Left lung (tissue), 10 donors: ENCODE results near the gene ASMTL. TPM values are rescaled to one million over a fixed set of nuclear protein-coding genes. Genes with fewer than 3 reads are reported as not detected.

Experiments
- ATAC-seq: fragments of 200-7000 bp; cut with Tn5 transposase; one replicate; pipeline ENCODE4 v1.9.1; 2020; ENCODE audit warnings: moderate library complexity
- DNase-seq, 4 donors: peaks; one replicate each; pipeline ENCODE4 v3.0.0-alpha.2; 2013 to 2020
- H3K27ac ChIP-seq, 2 donors: fragments of 200-600 bp; sonication (generic) in 1 of 2; one replicate each; pipeline versions ENCODE4 v1.5.0 to v1.8.0; 2020 to 2021
- H3K27me3 ChIP-seq, 2 donors: fragments of 200-600 bp; sonication (generic) in 1 of 2; one replicate each; pipeline versions ENCODE4 v1.5.0 to v1.8.0; 2020 to 2021
- H3K36me3 ChIP-seq, 2 donors: fragments of 200-600 bp; sonication (generic) in 1 of 2; one replicate each; pipeline versions ENCODE4 v1.5.0 to v1.8.0; 2020 to 2021
- H3K4me1 ChIP-seq, 2 donors: fragments of 200-600 bp; one replicate each; pipeline ENCODE4 v1.8.0; 2021
- H3K4me3 ChIP-seq, 2 donors: fragments of 200-600 bp; sonication (generic) in 1 of 2; one replicate each; pipeline versions ENCODE4 v1.5.0 to v1.8.0; 2020 to 2021; ENCODE audit warnings: mild to moderate bottlenecking in 1 of 2
- H3K9me3 ChIP-seq, 2 donors: fragments of 200-600 bp; sonication (generic) in 1 of 2; one replicate each; pipeline versions ENCODE4 v1.5.0 to v1.8.0; 2020 to 2021
- intact Hi-C, 2 donors: fragments of 100-400 bp; cut with DNase I; formaldehyde crosslinking; loops; one replicate each; pipeline versions ENCODE4 v1.11.2 to v1.14.2; 2022
- polyA plus RNA-seq, 6 donors: library from polyadenylated mRNA; unstranded; fragments of 120-200 nt; gene quantifications; one replicate each; pipeline ENCODE4 v1.2.1, GENCODE V29; 2013; ENCODE audit not compliant: insufficient read length in 6 of 6
- total RNA-seq, 2 donors: library from RNA; stranded (reverse); fragmentation: NEBNext Ultra II Directional; extraction: Animal tissue kit (Norgen Biotek cat#: 25700); gene quantifications; one replicate each; pipeline ENCODE4 v1.2.1, GENCODE V29; 2021
- TF ChIP-seq, protein P1 (sequence below), 2 donors: fragments of 200-600 bp; sonication (generic) in 1 of 2; IDR thresholded peaks; one replicate each; pipeline versions ENCODE4 v1.5.0 to v1.8.0; 2021; ENCODE audit warnings: antibody characterized with exemption in 2 of 2
- donor health status: DM: no; HTN: yes; CAD: no.
- donor health status: DM: no; HTN: no; CAD: no.

The ASMTL gene
- total and polyA plus RNA-seq, 8 donors = 18.6 to 32.0 (median 24.8) TPM

- no peak overlapping the region for H3K4me3 ChIP-seq
- no peak overlapping the region for H3K27ac ChIP-seq
- ATAC-seq (no peak), DNase-seq (peak in 2 of 4 donors; percentile 29 to 79)
- H3K4me1 ChIP-seq = peaks cover 9 to 38% of the 10 kb centered on the region in 2 donors
- H3K9me3 ChIP-seq = no peaks in the 10 kb centered on the region
- TF ChIP-seq, protein P1, sequence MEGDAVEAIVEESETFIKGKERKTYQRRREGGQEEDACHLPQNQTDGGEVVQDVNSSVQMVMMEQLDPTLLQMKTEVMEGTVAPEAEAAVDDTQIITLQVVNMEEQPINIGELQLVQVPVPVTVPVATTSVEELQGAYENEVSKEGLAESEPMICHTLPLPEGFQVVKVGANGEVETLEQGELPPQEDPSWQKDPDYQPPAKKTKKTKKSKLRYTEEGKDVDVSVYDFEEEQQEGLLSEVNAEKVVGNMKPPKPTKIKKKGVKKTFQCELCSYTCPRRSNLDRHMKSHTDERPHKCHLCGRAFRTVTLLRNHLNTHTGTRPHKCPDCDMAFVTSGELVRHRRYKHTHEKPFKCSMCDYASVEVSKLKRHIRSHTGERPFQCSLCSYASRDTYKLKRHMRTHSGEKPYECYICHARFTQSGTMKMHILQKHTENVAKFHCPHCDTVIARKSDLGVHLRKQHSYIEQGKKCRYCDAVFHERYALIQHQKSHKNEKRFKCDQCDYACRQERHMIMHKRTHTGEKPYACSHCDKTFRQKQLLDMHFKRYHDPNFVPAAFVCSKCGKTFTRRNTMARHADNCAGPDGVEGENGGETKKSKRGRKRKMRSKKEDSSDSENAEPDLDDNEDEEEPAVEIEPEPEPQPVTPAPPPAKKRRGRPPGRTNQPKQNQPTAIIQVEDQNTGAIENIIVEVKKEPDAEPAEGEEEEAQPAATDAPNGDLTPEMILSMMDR (IDR thresholded peaks at IDR 0.05) = no peak
- intact Hi-C loops = no loop called here
- H3K27me3 ChIP-seq = no peaks in the 10 kb centered on the region
- H3K36me3 ChIP-seq = peaks cover 5 to 90% of the 10 kb centered on the region in 2 donors
Measured at GRCh38 chrX:1387141-1387776, 65.5 kb downstream of the ASMTL start.

GRCh38 chrX:1386338-1387127 lies 66.2 kb downstream of the ASMTL start:
- Histone ChIP-seq H3K36me3 (peaks cover 5 to 95% of the 10 kb centered on the region in 2 donors), H3K27me3 (no peaks in the 10 kb centered on the region)
- no peak for ATAC-seq

DNA sequence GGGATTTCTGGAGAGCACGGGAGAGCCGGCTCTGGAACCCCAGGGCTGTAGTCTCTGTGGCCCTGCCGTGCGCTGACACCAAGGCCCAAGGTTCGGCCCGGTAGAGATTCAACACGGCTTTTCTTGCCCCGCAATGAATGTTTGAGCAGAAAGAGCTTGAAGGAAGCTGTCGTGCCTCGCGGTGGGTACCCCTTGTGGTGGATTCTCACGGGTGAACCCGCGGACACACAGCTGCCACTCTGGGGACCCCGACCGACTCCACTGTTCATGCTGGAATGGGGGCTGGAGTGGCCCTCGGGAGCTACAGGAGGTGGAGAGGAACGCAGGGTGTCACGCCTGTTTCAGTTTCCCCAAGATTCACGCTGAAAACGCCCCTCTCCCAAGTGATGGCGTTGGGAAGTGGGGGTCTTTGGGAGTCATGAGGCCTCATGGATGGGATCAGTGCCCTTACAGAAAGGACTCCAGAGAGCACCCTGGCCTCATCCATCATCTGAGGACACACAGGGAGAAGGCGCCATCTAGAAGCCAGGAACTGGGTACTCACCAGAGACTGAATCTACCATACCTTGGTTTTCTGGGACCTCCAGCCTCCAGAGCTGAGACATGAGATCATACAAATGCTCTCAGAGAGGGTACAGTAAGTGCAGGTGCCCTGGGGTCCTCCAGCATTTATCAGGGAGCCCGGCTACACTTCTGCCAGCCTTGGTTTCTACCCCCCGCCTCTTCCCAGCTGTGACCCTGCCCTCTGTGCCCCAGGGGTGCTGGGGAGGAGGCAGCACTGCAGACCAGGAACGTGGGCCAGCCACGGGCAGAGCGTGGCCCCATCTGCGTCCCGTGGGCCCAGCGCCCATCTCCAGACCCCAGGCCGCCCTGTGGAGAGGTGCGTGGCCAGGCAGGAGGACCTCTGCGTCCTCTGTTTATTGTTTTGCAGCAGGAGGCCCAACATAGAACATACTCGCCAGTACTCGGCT lies 67.2 kb downstream of the ASMTL start:
- intact Hi-C loops = no loop called here
- ATAC-seq (peak; percentile 8), DNase-seq (peak in 2 of 4 donors; percentile 28 to 35)
- Histone ChIP-seq H3K27ac (no peak overlapping the region), H3K4me1 (peaks cover 3 to 30% of the 10 kb centered on the region in 2 donors), H3K36me3 (peaks cover 5 to 88% of the 10 kb centered on the region in 2 donors), H3K27me3 (no peaks in the 10 kb centered on the region), H3K4me3 (no peak overlapping the region), H3K9me3 (no peaks in the 10 kb centered on the region)
- TF ChIP-seq, protein P1 (IDR thresholded peaks at IDR 0.05) = no peak

More at GRCh38 chrX:1386338-1387127, 66.2 kb downstream of the ASMTL start:
- Histone ChIP-seq H3K27ac (no peak overlapping the region), H3K4me1 (peaks cover 9 to 38% of the 10 kb centered on the region in 2 donors), H3K4me3 (no peak overlapping the region), H3K9me3 (no peaks in the 10 kb centered on the region)
- intact Hi-C loops = no loop called here
- peak in 2 of 4 donors; percentile 20 to 64 for DNase-seq
- TF ChIP-seq, protein P1 (IDR thresholded peaks at IDR 0.05) = no peak

GRCh38 chrX:1384658-1385252 lies 68.0 kb downstream of the ASMTL start:
- peak in 1 of 4 donors; percentile 30 for DNase-seq

More at GRCh38 chrX:1384658-1385252, 68.0 kb downstream of the ASMTL start:
- Histone ChIP-seq H3K27ac (no peak overlapping the region), H3K9me3 (no peaks in the 10 kb centered on the region), H3K36me3 (peaks cover 5 to 80% of the 10 kb centered on the region in 2 donors), H3K4me3 (no peak overlapping the region), H3K4me1 (peaks cover 0 to 23% of the 10 kb centered on the region in 2 donors), H3K27me3 (no peaks in the 10 kb centered on the region)
- TF ChIP-seq, protein P1 (IDR thresholded peaks at IDR 0.05) = no peak
- ATAC-seq = peak; percentile 11
- intact Hi-C loops = no loop called here
